ENCODE results near the gene ZNF429.
"Not testable (repeated sequence)": the region's sequence is repeated elsewhere in the genome, so short reads cannot be mapped to it uniquely, and the experiment has no call there.

ZNF429 gene

GRCh38 chr19:21505459-21506451 lies at the start of gene ZNF429:
TSS of gene ZNF429 (plus strand) at chr19:21505602. CDS start at chr19:21505772, 170 bp downstream.
- peak; percentile 78 for DNase-seq (ENCODE audit: low read depth)

GRCh38 chr19:21460686-21461085 lies 44.7 kb upstream of the ZNF429 start:
- DNase-seq (ENCODE audit: low read depth), result no peak

- DNase-seq (ENCODE audit: low read depth), result no peak
These were observed 42.9 kb upstream of the ZNF429 start for GRCh38 chr19:21462540-21462939.

GRCh38 chr19:21463449-21464105 lies 41.8 kb upstream of the ZNF429 start:
- DNase-seq (ENCODE audit: low read depth), result no peak

- DNase-seq (ENCODE audit: low read depth), result no peak
These were observed 38.8 kb upstream of the ZNF429 start for GRCh38 chr19:21466627-21467026.

GRCh38 chr19:21468791-21469190 lies 36.6 kb upstream of the ZNF429 start:
- DNase-seq (ENCODE audit: low read depth), result no peak

GRCh38 chr19:21472507-21472906 lies 32.9 kb upstream of the ZNF429 start:
- no peak for DNase-seq (ENCODE audit: low read depth)

- DNase-seq (ENCODE audit: low read depth), result peak; percentile 36
These were observed 30.7 kb upstream of the ZNF429 start for GRCh38 chr19:21474671-21475181.

- not testable (repeated sequence) for DNase-seq (ENCODE audit: low read depth)
These were observed 23.0 kb upstream of the ZNF429 start for GRCh38 chr19:21482361-21482760.

GRCh38 chr19:21482863-21483276 lies 22.5 kb upstream of the ZNF429 start:
- DNase-seq (ENCODE audit: low read depth), result peak; percentile 49

- DNase-seq (ENCODE audit: low read depth), result peak; percentile 33
These were observed 21.7 kb upstream of the ZNF429 start for GRCh38 chr19:21483589-21484170.

GRCh38 chr19:21484631-21485030 lies 20.8 kb upstream of the ZNF429 start:
- DNase-seq (ENCODE audit: low read depth), result no peak

- DNase-seq (ENCODE audit: low read depth), result no peak
These were observed 19.5 kb upstream of the ZNF429 start for GRCh38 chr19:21485926-21486325.

GRCh38 chr19:21487969-21488368 lies 17.4 kb upstream of the ZNF429 start:
- no peak for DNase-seq (ENCODE audit: low read depth)

- no peak for DNase-seq (ENCODE audit: low read depth)
These were observed 14.3 kb upstream of the ZNF429 start for GRCh38 chr19:21491146-21491545.

- no peak for DNase-seq (ENCODE audit: low read depth)
These were observed 12.2 kb upstream of the ZNF429 start for GRCh38 chr19:21492947-21493906.

GRCh38 chr19:21496876-21497275 lies 8.5 kb upstream of the ZNF429 start:
- DNase-seq (ENCODE audit: low read depth), result no peak

- no peak for DNase-seq (ENCODE audit: low read depth)
These were observed 6.8 kb upstream of the ZNF429 start for GRCh38 chr19:21498651-21499050.

- DNase-seq (ENCODE audit: low read depth), result no peak
These were observed 2.8 kb downstream of the ZNF429 start for GRCh38 chr19:21508198-21508597.

GRCh38 chr19:21511058-21511457 lies 5.7 kb downstream of the ZNF429 start:
- DNase-seq (ENCODE audit: low read depth), result not testable (repeated sequence)

- DNase-seq (ENCODE audit: low read depth), result not testable (repeated sequence)
These were observed 7.2 kb downstream of the ZNF429 start for GRCh38 chr19:21512609-21513008.
